T-helper 17 cell (primary cell): ENCODE data around the gene FGFRL1. TPM values are rescaled to one million over a fixed set of nuclear protein-coding genes. Genes with fewer than 3 reads are reported as not detected.
"Not testable (repeated sequence)": the region's sequence is repeated elsewhere in the genome, so short reads cannot be mapped to it uniquely, and the experiment has no call there.

Source experiments
- ATAC-seq: fragments of 150-1000 bp; cut with Tn5 transposase; 2 replicates; pipeline ENCODE4 v1.10.0; 2021; ENCODE audit warnings: mild to moderate bottlenecking, moderate library complexity
- DNase-seq, 3 donors: peaks; one replicate each; pipeline versions ENCODE4 v3.0.0 to v3.0.0-alpha.2; 2020 to 2021
- H3K9me3 ChIP-seq: one replicate; pipeline ENCODE4 v1.7.0; 2013; ENCODE audit warnings: low read length, mild to moderate bottlenecking; ENCODE audit not compliant: control insufficient read depth, poor library complexity, severe bottlenecking
- H3K27ac Mint-ChIP-seq: one replicate; pipeline ENCODE4 v1.8.0; 2022; ENCODE audit warnings: mild to moderate bottlenecking, moderate library complexity, mixed read lengths
- H3K27me3 Mint-ChIP-seq: one replicate; pipeline ENCODE4 v1.8.0; 2022; ENCODE audit warnings: mixed read lengths
- H3K36me3 Mint-ChIP-seq: one replicate; pipeline ENCODE4 v1.8.0; 2022; ENCODE audit warnings: low read depth, mixed read lengths
- H3K4me1 Mint-ChIP-seq: one replicate; pipeline ENCODE4 v1.8.0; 2022; ENCODE audit warnings: mild to moderate bottlenecking, mixed read lengths
- H3K4me3 Mint-ChIP-seq: one replicate; pipeline ENCODE4 v1.8.0; 2022; ENCODE audit warnings: mild to moderate bottlenecking, moderate library complexity, mixed read lengths
- total RNA-seq, 4 donors: library from RNA in 2 of 4; stranded (reverse) in 2 of 4; gene quantifications; one replicate each; pipeline ENCODE4 v1.2.3 and lab custom pipeline; 2022 to 2026

Gene FGFRL1
- total RNA-seq, 2 donors from 2014 or later, result 23.1 to 30.1 TPM

- no peak for ATAC-seq
- DNase-seq, result no peak
- no peak overlapping the region for H3K4me3 Mint-ChIP-seq
- no peak overlapping the region for H3K27ac Mint-ChIP-seq
- no peaks in the 10 kb centered on the region for H3K9me3 ChIP-seq
- no peaks in the 10 kb centered on the region for H3K36me3 Mint-ChIP-seq
- H3K27me3 Mint-ChIP-seq, result no peaks in the 10 kb centered on the region
- H3K4me1 Mint-ChIP-seq, result peaks cover 6% of the 10 kb centered on the region
Observed at GRCh38 chr4:970046-970745, 41.2 kb upstream of the FGFRL1 start.

GRCh38 chr4:970854-971520 lies 40.4 kb upstream of the FGFRL1 start:
- H3K4me3 Mint-ChIP-seq, result peak overlapping the region; percentile 73
- no peak overlapping the region for H3K27ac Mint-ChIP-seq

GRCh38 chr4:971666-972500 lies 39.5 kb upstream of the FGFRL1 start:
- ATAC-seq (no peak), DNase-seq (no peak)
- Mint-ChIP-seq H3K4me1 (peaks cover 6% of the 10 kb centered on the region), H3K27ac (no peak overlapping the region), H3K4me3 (peak overlapping the region; percentile 73), H3K27me3 (no peaks in the 10 kb centered on the region), H3K36me3 (no peaks in the 10 kb centered on the region)
- no peaks in the 10 kb centered on the region for H3K9me3 ChIP-seq

More at GRCh38 chr4:970854-971520, 40.4 kb upstream of the FGFRL1 start:
- peaks cover 6% of the 10 kb centered on the region for H3K4me1 Mint-ChIP-seq
- DNase-seq, result no peak
- no peaks in the 10 kb centered on the region for H3K36me3 Mint-ChIP-seq
- H3K27me3 Mint-ChIP-seq, result no peaks in the 10 kb centered on the region
- H3K9me3 ChIP-seq, result no peaks in the 10 kb centered on the region
- no peak for ATAC-seq

DNA sequence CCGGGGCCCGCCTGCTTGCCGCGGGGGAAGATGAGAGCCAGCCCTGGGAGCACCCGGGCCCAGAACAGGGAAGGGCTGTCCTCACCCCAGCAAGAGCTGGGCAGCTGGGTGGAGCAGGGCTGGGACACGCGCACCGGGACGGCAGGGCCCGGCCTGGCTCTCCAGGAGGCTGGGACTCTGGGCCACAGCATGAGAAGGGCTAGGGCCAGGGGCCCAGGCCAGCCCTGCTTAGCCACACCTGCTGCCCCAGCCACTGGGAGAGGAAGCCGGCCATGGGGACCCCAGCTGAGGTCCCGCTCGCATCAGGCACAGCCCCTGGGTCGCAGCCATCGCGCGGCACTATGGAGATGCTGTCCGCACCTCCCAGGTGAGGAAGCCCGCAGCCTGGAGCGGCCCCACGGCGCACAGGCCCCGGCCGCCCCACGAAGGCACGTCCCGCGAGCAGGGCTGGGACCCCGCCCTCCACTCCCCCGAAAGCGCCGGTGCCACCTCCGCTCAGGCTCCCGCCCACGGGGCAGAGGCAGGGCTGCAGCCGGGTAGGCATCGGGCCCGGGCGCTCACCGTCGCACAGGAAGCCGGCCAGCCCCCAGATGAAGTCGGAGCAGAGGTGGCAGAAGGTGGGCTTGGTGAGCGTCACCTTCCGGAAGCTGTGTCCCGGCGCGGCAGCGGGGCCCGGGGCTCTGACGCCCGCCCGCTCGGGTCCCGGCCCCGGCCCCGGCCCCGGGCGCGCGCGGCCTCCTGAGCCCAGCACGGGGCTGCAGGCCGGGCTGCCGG lies 38.6 kb upstream of the FGFRL1 start:
- no peaks in the 10 kb centered on the region for H3K9me3 ChIP-seq
- Mint-ChIP-seq H3K4me3 (peak overlapping the region; percentile 60), H3K27ac (no peak overlapping the region), H3K36me3 (no peaks in the 10 kb centered on the region), H3K27me3 (no peaks in the 10 kb centered on the region), H3K4me1 (peaks cover 6% of the 10 kb centered on the region)
- DNase-seq (peak; percentile 34 to 52 (median 52)), ATAC-seq (peak; percentile 61)

DNA sequence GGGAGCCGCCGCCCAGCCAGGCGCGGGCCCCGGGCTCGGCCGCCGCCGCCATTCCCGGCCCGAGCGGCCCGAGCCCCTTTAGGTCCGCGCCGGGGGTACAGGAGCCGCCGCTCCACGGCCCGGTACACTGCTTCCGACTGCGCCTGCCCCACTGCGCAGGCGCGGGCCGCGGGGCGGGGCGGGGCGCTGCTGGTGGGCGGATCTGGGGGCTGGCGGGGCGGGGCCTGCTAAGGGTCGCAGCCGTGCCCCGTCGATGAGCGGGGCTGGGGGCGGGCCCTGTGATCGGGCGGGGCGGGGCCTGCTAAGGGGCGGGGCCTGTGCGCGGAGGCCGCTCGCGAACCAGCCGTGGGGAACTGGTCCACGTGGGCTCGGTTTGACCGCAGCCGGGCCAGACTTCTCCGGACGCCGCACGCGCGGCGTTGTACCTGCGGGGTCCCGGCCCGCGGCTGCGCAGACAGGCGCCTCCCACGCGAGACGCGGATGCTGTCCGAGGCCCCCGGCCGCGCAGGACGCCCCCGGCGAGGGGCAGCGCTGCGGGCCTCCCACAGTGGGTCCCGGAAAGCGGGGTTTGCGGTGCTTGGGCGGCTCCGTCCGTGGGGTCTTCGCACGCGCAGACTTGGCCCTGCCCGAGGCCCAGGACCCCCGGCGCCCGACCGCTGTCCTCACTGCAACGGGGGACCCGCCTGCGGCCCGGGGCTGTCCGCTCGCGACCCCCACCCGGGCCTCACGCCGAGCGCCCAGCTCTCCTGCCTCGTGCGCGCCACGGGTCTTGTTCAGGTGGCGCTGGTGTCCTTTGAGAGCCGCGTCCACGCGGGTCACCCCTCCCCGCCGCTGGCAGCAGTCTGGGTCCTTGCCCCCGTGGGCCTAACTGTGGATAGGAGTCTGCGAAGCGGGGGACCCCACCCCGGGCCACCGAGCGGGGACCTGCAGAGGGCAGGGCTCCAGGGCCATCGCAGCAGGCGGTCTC lies 37.7 kb upstream of the FGFRL1 start, which contains the start of gene DGKQ:
TSS of gene DGKQ (minus strand) at position 139 of the 967 bp plus-strand sequence. CDS start at position 52, 87 bp downstream.
- Mint-ChIP-seq H3K36me3 (no peaks in the 10 kb centered on the region), H3K4me1 (peaks cover 6% of the 10 kb centered on the region), H3K27me3 (no peaks in the 10 kb centered on the region), H3K27ac (no peak within 1 kb of the TSS), H3K4me3 (peak within 1 kb of the TSS; percentile 66)
- DNase-seq, result peak; percentile 81 to 91 (median 91)
- no peaks in the 10 kb centered on the region for H3K9me3 ChIP-seq
- peak; percentile 94 for ATAC-seq

GRCh38 chr4:974668-975067 lies 36.8 kb upstream of the FGFRL1 start:
- no peak for DNase-seq

GRCh38 chr4:976016-976415 lies 35.4 kb upstream of the FGFRL1 start:
- not testable (repeated sequence) for H3K9me3 ChIP-seq, DNase-seq, H3K4me3 Mint-ChIP-seq, H3K36me3 Mint-ChIP-seq, ATAC-seq, H3K27ac Mint-ChIP-seq, H3K4me1 Mint-ChIP-seq, H3K27me3 Mint-ChIP-seq

More at GRCh38 chr4:974668-975067, 36.8 kb upstream of the FGFRL1 start:
- Mint-ChIP-seq H3K36me3 (no peaks in the 10 kb centered on the region), H3K27me3 (no peaks in the 10 kb centered on the region), H3K4me1 (peaks cover 6% of the 10 kb centered on the region), H3K4me3 (peak overlapping the region; percentile 62), H3K27ac (no peak overlapping the region)
- no peak for ATAC-seq
- no peaks in the 10 kb centered on the region for H3K9me3 ChIP-seq

DNA sequence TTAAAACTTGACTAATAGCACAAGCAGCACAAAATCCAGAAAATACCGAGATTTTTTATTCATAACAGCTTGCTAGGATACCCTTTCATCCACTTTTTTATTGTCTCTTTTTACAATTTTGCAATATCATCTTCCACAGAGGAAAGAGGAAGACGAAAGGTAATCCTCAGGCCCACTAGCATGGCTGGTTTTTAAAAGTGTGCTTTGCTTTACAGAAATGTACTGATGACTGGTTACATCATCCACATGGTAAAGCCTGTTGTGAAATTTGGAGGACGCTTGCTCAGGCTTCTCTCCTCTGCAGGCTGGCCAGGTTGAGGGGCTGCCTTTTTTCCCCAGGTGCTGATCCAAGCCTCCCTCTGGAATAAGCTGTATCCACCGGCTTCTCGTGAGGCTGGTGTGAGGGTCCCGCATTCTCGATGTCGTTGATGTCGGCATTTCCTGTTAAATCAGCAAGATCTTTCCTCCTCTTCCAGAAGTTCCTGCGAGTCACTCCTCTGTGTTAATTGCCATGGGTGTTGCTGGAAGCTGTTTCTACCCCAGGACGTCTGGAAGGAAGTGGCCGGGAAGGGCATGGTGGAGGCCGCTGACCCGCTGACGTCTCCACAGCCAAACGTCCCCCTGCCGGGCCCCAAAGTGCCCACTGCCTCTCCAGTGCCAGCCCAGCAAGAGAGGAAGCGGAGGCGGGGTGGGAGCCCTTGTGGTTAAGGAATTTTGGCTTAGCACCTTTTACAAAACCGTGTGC lies 32.3 kb upstream of the FGFRL1 start:
- H3K9me3 ChIP-seq, result no peaks in the 10 kb centered on the region
- Mint-ChIP-seq H3K27ac (no peak overlapping the region), H3K4me3 (no peak overlapping the region), H3K4me1 (peaks cover 5% of the 10 kb centered on the region), H3K36me3 (no peaks in the 10 kb centered on the region), H3K27me3 (no peaks in the 10 kb centered on the region)
- ATAC-seq (no peak), DNase-seq (no peak)

GRCh38 chr4:982291-982690 lies 29.1 kb upstream of the FGFRL1 start:
- H3K4me1 Mint-ChIP-seq, result peaks cover 7% of the 10 kb centered on the region
- ATAC-seq (no peak), DNase-seq (no peak)
- no peaks in the 10 kb centered on the region for H3K27me3 Mint-ChIP-seq
- H3K36me3 Mint-ChIP-seq, result no peaks in the 10 kb centered on the region
- H3K9me3 ChIP-seq, result no peaks in the 10 kb centered on the region
- no peak overlapping the region for H3K4me3 Mint-ChIP-seq
- H3K27ac Mint-ChIP-seq, result no peak overlapping the region

GRCh38 chr4:982814-983213 lies 28.6 kb upstream of the FGFRL1 start:
- Mint-ChIP-seq H3K27ac (no peak overlapping the region), H3K36me3 (no peaks in the 10 kb centered on the region), H3K27me3 (no peaks in the 10 kb centered on the region), H3K4me1 (peaks cover 10% of the 10 kb centered on the region), H3K4me3 (no peak overlapping the region)
- no peaks in the 10 kb centered on the region for H3K9me3 ChIP-seq
- DNase-seq (no peak), ATAC-seq (no peak)

- no peaks in the 10 kb centered on the region for H3K27me3 Mint-ChIP-seq
- H3K36me3 Mint-ChIP-seq, result no peaks in the 10 kb centered on the region
- H3K4me3 Mint-ChIP-seq, result peak overlapping the region; percentile 41
- H3K27ac Mint-ChIP-seq, result no peak overlapping the region
- DNase-seq (no peak), ATAC-seq (no peak)
- H3K9me3 ChIP-seq, result no peaks in the 10 kb centered on the region
- H3K4me1 Mint-ChIP-seq, result peaks cover 16% of the 10 kb centered on the region
Observed at GRCh38 chr4:984336-985054, 26.9 kb upstream of the FGFRL1 start.
